ENCODE results near the gene BICC1.

BICC1 gene

GRCh38 chr10:58743466-58744115 is 230.9 kb downstream of the BICC1 start:
- H3K4me1 ChIP-seq (ENCODE audit: control insufficient read depth in 1 of 2, insufficient read depth in 2 of 2, low read length in 2 of 2), result no peaks in the 10 kb centered on the region
- H3K9me3 ChIP-seq (ENCODE audit: control insufficient read depth in 1 of 2, low read length in 2 of 2), result no peaks in the 10 kb centered on the region
- no peak overlapping the region for H3K27ac ChIP-seq (ENCODE audit: low read depth, low read length)

GRCh38 chr10:58746474-58747185 is 234.0 kb downstream of the BICC1 start:
- Histone ChIP-seq H3K27me3 (ENCODE audit: control insufficient read depth in 1 of 2, insufficient read depth in 2 of 2, low read length in 2 of 2) (no peaks in the 10 kb centered on the region), H3K4me1 (ENCODE audit: control insufficient read depth in 1 of 2, insufficient read depth in 2 of 2, low read length in 2 of 2) (no peaks in the 10 kb centered on the region), H3K36me3 (ENCODE audit: control insufficient read depth in 1 of 2, insufficient read depth in 2 of 2, low read length in 2 of 2) (no peaks in the 10 kb centered on the region), H3K27ac (ENCODE audit: low read depth, low read length) (no peak overlapping the region), H3K4me3 (ENCODE audit: low read depth in 1 of 2, low read length in 2 of 2) (no peak overlapping the region), H3K9ac (ENCODE audit: low read depth in 1 of 2, low read length in 2 of 2) (no peak overlapping the region), H3K9me3 (ENCODE audit: control insufficient read depth in 1 of 2, low read length in 2 of 2) (no peaks in the 10 kb centered on the region)

More at GRCh38 chr10:58743466-58744115, 230.9 kb downstream of the BICC1 start:
- Histone ChIP-seq H3K9ac (ENCODE audit: low read depth in 1 of 2, low read length in 2 of 2) (no peak overlapping the region), H3K36me3 (ENCODE audit: control insufficient read depth in 1 of 2, insufficient read depth in 2 of 2, low read length in 2 of 2) (no peaks in the 10 kb centered on the region), H3K27me3 (ENCODE audit: control insufficient read depth in 1 of 2, insufficient read depth in 2 of 2, low read length in 2 of 2) (no peaks in the 10 kb centered on the region), H3K4me3 (ENCODE audit: low read depth in 1 of 2, low read length in 2 of 2) (no peak overlapping the region)

GRCh38 chr10:58747687-58748086 is 235.0 kb downstream of the BICC1 start:
- Histone ChIP-seq H3K36me3 (ENCODE audit: control insufficient read depth in 1 of 2, insufficient read depth in 2 of 2, low read length in 2 of 2) (no peaks in the 10 kb centered on the region), H3K9ac (ENCODE audit: low read depth in 1 of 2, low read length in 2 of 2) (no peak overlapping the region), H3K4me1 (ENCODE audit: control insufficient read depth in 1 of 2, insufficient read depth in 2 of 2, low read length in 2 of 2) (no peaks in the 10 kb centered on the region), H3K27ac (ENCODE audit: low read depth, low read length) (no peak overlapping the region), H3K4me3 (ENCODE audit: low read depth in 1 of 2, low read length in 2 of 2) (no peak overlapping the region), H3K9me3 (ENCODE audit: control insufficient read depth in 1 of 2, low read length in 2 of 2) (no peaks in the 10 kb centered on the region), H3K27me3 (ENCODE audit: control insufficient read depth in 1 of 2, insufficient read depth in 2 of 2, low read length in 2 of 2) (no peaks in the 10 kb centered on the region)

GRCh38 chr10:58752665-58753064 is 240.0 kb downstream of the BICC1 start:
- H3K9me3 ChIP-seq (ENCODE audit: control insufficient read depth in 1 of 2, low read length in 2 of 2), result no peaks in the 10 kb centered on the region
- H3K9ac ChIP-seq (ENCODE audit: low read depth in 1 of 2, low read length in 2 of 2), result no peak overlapping the region

GRCh38 chr10:58753425-58753824 is 240.8 kb downstream of the BICC1 start:
- H3K27me3 ChIP-seq (ENCODE audit: control insufficient read depth in 1 of 2, insufficient read depth in 2 of 2, low read length in 2 of 2), result no peaks in the 10 kb centered on the region
- H3K27ac ChIP-seq (ENCODE audit: low read depth, low read length), result no peak overlapping the region
- no peaks in the 10 kb centered on the region for H3K9me3 ChIP-seq (ENCODE audit: control insufficient read depth in 1 of 2, low read length in 2 of 2)
- H3K36me3 ChIP-seq (ENCODE audit: control insufficient read depth in 1 of 2, insufficient read depth in 2 of 2, low read length in 2 of 2), result no peaks in the 10 kb centered on the region
- H3K4me3 ChIP-seq (ENCODE audit: low read depth in 1 of 2, low read length in 2 of 2), result no peak overlapping the region
- H3K9ac ChIP-seq (ENCODE audit: low read depth in 1 of 2, low read length in 2 of 2), result no peak overlapping the region
- no peaks in the 10 kb centered on the region for H3K4me1 ChIP-seq (ENCODE audit: control insufficient read depth in 1 of 2, insufficient read depth in 2 of 2, low read length in 2 of 2)

More at GRCh38 chr10:58752665-58753064, 240.0 kb downstream of the BICC1 start:
- Histone ChIP-seq H3K36me3 (ENCODE audit: control insufficient read depth in 1 of 2, insufficient read depth in 2 of 2, low read length in 2 of 2) (no peaks in the 10 kb centered on the region), H3K4me1 (ENCODE audit: control insufficient read depth in 1 of 2, insufficient read depth in 2 of 2, low read length in 2 of 2) (no peaks in the 10 kb centered on the region), H3K4me3 (ENCODE audit: low read depth in 1 of 2, low read length in 2 of 2) (no peak overlapping the region), H3K27me3 (ENCODE audit: control insufficient read depth in 1 of 2, insufficient read depth in 2 of 2, low read length in 2 of 2) (no peaks in the 10 kb centered on the region), H3K27ac (ENCODE audit: low read depth, low read length) (no peak overlapping the region)

GRCh38 chr10:58754469-58755339 is 242.0 kb downstream of the BICC1 start:
- no peak overlapping the region for H3K9ac ChIP-seq (ENCODE audit: low read depth in 1 of 2, low read length in 2 of 2)
- no peaks in the 10 kb centered on the region for H3K4me1 ChIP-seq (ENCODE audit: control insufficient read depth in 1 of 2, insufficient read depth in 2 of 2, low read length in 2 of 2)
- H3K9me3 ChIP-seq (ENCODE audit: control insufficient read depth in 1 of 2, low read length in 2 of 2), result no peaks in the 10 kb centered on the region
- no peak overlapping the region for H3K4me3 ChIP-seq (ENCODE audit: low read depth in 1 of 2, low read length in 2 of 2)
- no peaks in the 10 kb centered on the region for H3K27me3 ChIP-seq (ENCODE audit: control insufficient read depth in 1 of 2, insufficient read depth in 2 of 2, low read length in 2 of 2)
- H3K27ac ChIP-seq (ENCODE audit: low read depth, low read length), result no peak overlapping the region
- H3K36me3 ChIP-seq (ENCODE audit: control insufficient read depth in 1 of 2, insufficient read depth in 2 of 2, low read length in 2 of 2), result no peaks in the 10 kb centered on the region

GRCh38 chr10:58755340-58755610 is 242.6 kb downstream of the BICC1 start:
- H3K9me3 ChIP-seq (ENCODE audit: control insufficient read depth in 1 of 2, low read length in 2 of 2), result no peaks in the 10 kb centered on the region
- H3K4me3 ChIP-seq (ENCODE audit: low read depth in 1 of 2, low read length in 2 of 2), result no peak overlapping the region
- H3K27me3 ChIP-seq (ENCODE audit: control insufficient read depth in 1 of 2, insufficient read depth in 2 of 2, low read length in 2 of 2), result no peaks in the 10 kb centered on the region
- no peak overlapping the region for H3K9ac ChIP-seq (ENCODE audit: low read depth in 1 of 2, low read length in 2 of 2)
- H3K36me3 ChIP-seq (ENCODE audit: control insufficient read depth in 1 of 2, insufficient read depth in 2 of 2, low read length in 2 of 2), result no peaks in the 10 kb centered on the region
- H3K27ac ChIP-seq (ENCODE audit: low read depth, low read length), result no peak overlapping the region
- no peaks in the 10 kb centered on the region for H3K4me1 ChIP-seq (ENCODE audit: control insufficient read depth in 1 of 2, insufficient read depth in 2 of 2, low read length in 2 of 2)

GRCh38 chr10:58755677-58756076 is 243.0 kb downstream of the BICC1 start:
- no peak overlapping the region for H3K27ac ChIP-seq (ENCODE audit: low read depth, low read length)
- H3K9me3 ChIP-seq (ENCODE audit: control insufficient read depth in 1 of 2, low read length in 2 of 2), result no peaks in the 10 kb centered on the region
- H3K4me3 ChIP-seq (ENCODE audit: low read depth in 1 of 2, low read length in 2 of 2), result no peak overlapping the region
- H3K36me3 ChIP-seq (ENCODE audit: control insufficient read depth in 1 of 2, insufficient read depth in 2 of 2, low read length in 2 of 2), result no peaks in the 10 kb centered on the region
- no peaks in the 10 kb centered on the region for H3K27me3 ChIP-seq (ENCODE audit: control insufficient read depth in 1 of 2, insufficient read depth in 2 of 2, low read length in 2 of 2)
- H3K4me1 ChIP-seq (ENCODE audit: control insufficient read depth in 1 of 2, insufficient read depth in 2 of 2, low read length in 2 of 2), result no peaks in the 10 kb centered on the region
- no peak overlapping the region for H3K9ac ChIP-seq (ENCODE audit: low read depth in 1 of 2, low read length in 2 of 2)

GRCh38 chr10:58756130-58756719 is 243.6 kb downstream of the BICC1 start:
- H3K9ac ChIP-seq (ENCODE audit: low read depth in 1 of 2, low read length in 2 of 2), result no peak overlapping the region

More at GRCh38 chr10:58756130-58756719, 243.6 kb downstream of the BICC1 start:
- Histone ChIP-seq H3K9me3 (ENCODE audit: control insufficient read depth in 1 of 2, low read length in 2 of 2) (no peaks in the 10 kb centered on the region), H3K4me1 (ENCODE audit: control insufficient read depth in 1 of 2, insufficient read depth in 2 of 2, low read length in 2 of 2) (no peaks in the 10 kb centered on the region), H3K27ac (ENCODE audit: low read depth, low read length) (no peak overlapping the region), H3K36me3 (ENCODE audit: control insufficient read depth in 1 of 2, insufficient read depth in 2 of 2, low read length in 2 of 2) (no peaks in the 10 kb centered on the region), H3K4me3 (ENCODE audit: low read depth in 1 of 2, low read length in 2 of 2) (no peak overlapping the region), H3K27me3 (ENCODE audit: control insufficient read depth in 1 of 2, insufficient read depth in 2 of 2, low read length in 2 of 2) (no peaks in the 10 kb centered on the region)

Measured in duodenal mucosa (tissue), 2 donors.